Suprapubic skin (tissue), 4 donors: ENCODE measurements around the gene RIOX2. TPM values are rescaled to one million over a fixed set of nuclear protein-coding genes. Genes with fewer than 3 reads are reported as not detected.

Experiments
- DNase-seq, 2 donors: peaks; one replicate each; pipeline ENCODE4 v3.0.0-alpha.2; 2019; ENCODE audit warnings: low spot score in 2 of 2
- H3K27ac ChIP-seq: fragments of 200-600 bp; sonication (generic); one replicate; pipeline ENCODE4 v1.5.1; 2019
- H3K27me3 ChIP-seq: fragments of 200-600 bp; sonication (generic); one replicate; pipeline ENCODE4 v1.5.1; 2019
- H3K36me3 ChIP-seq: fragments of 200-600 bp; sonication (generic); one replicate; pipeline ENCODE4 v1.5.1; 2019
- H3K4me1 ChIP-seq: fragments of 200-600 bp; sonication (generic); one replicate; pipeline ENCODE4 v1.5.1; 2019
- H3K4me3 ChIP-seq: fragments of 200-600 bp; sonication (generic); one replicate; pipeline ENCODE4 v1.5.1; 2019; ENCODE audit warnings: mild to moderate bottlenecking
- H3K9me3 ChIP-seq: fragments of 200-600 bp; sonication (generic); one replicate; pipeline ENCODE4 v1.5.1; 2019
- CTCF ChIP-seq, 2 donors: fragments of 200-600 bp in 1 of 2; fragments of 450-650 bp in 1 of 2; sonication (generic) in 1 of 2; IDR thresholded peaks; one replicate each; pipeline ENCODE4 v1.5.1; 2016 to 2019; ENCODE audit warnings: antibody characterized with exemption in 2 of 2, mild to moderate bottlenecking in 1 of 2, moderate library complexity in 1 of 2
- EP300 ChIP-seq: sonication (generic); formaldehyde crosslinking; IDR thresholded peaks from one replicate; pipeline ENCODE4 v1.6.1; 2017; ENCODE audit warnings: antibody characterized with exemption
- POLR2A ChIP-seq, 2 donors: fragments of 450-650 bp; IDR thresholded peaks; one replicate each; pipeline ENCODE4 v1.6.1; 2017; ENCODE audit warnings: antibody characterized with exemption in 2 of 2, mild to moderate bottlenecking in 2 of 2, moderate library complexity in 2 of 2
- POLR2AphosphoS5 ChIP-seq, 3 donors: sonication (generic); formaldehyde crosslinking; IDR thresholded peaks; one replicate each; pipeline ENCODE4 v1.6.1; 2017; ENCODE audit warnings: antibody characterized with exemption in 3 of 3
- WGBS: methylation state at CpG from one replicate; pipeline ENCODE4 v1.1.5; 2018; 5-methylcytosine and 5-hydroxymethylcytosine counted together
- total RNA-seq, 4 donors: library from RNA; depleted of rRNA; stranded (reverse); fragments of >200 nt; gene quantifications; one replicate each; pipeline ENCODE4 v1.1.0, GENCODE V29; 2016

RIOX2 gene
- total RNA-seq, 4 donors from 2014 or later: 30.1 to 44.1 (median 38.6) TPM

DNA sequence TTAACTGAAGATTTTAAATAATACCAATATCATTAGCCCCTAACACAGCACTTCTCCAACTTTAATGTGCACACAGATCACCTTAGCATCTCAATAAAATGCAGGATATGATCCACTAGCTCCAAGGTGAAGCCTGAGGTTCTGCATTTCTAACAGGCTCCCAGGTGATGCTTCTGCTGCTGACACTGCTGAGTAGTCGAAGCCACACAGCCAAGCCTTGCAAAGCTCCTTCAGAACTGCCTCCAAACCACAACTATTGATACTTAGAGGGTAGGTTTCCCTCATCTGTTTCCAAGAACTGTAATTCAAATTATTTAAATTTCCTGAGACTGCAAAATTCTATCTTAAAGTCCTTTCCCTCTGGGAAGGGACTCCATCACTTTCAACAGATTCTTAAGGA is 3.9 kb downstream of the RIOX2 start:
- no peak overlapping the region for H3K27ac ChIP-seq
- DNase-seq: no peak
- no peaks in the 10 kb centered on the region for H3K9me3 ChIP-seq
- no peak for TF ChIP-seq POLR2AphosphoS5 (IDR thresholded peaks at IDR 0.05)
- 75% methylated on average over 1 of the region's 1 CpG for WGBS
- peaks cover 28% of the 10 kb centered on the region for H3K4me1 ChIP-seq
- H3K4me3 ChIP-seq: no peak overlapping the region
- H3K36me3 ChIP-seq: peaks cover 12% of the 10 kb centered on the region
- H3K27me3 ChIP-seq: no peaks in the 10 kb centered on the region

- Histone ChIP-seq H3K27ac (no peak overlapping the region), H3K4me3 (no peak overlapping the region), H3K27me3 (no peaks in the 10 kb centered on the region), H3K36me3 (peaks cover 12% of the 10 kb centered on the region), H3K9me3 (no peaks in the 10 kb centered on the region), H3K4me1 (peaks cover 26% of the 10 kb centered on the region)
- DNase-seq: no peak
- WGBS: 89% methylated on average over 8 of the region's 8 CpGs
- TF ChIP-seq CTCF (IDR thresholded peaks at IDR 0.05): no peak
These were observed 4.3 kb downstream of the RIOX2 start for GRCh38 chr3:97967966-97968365.

DNA sequence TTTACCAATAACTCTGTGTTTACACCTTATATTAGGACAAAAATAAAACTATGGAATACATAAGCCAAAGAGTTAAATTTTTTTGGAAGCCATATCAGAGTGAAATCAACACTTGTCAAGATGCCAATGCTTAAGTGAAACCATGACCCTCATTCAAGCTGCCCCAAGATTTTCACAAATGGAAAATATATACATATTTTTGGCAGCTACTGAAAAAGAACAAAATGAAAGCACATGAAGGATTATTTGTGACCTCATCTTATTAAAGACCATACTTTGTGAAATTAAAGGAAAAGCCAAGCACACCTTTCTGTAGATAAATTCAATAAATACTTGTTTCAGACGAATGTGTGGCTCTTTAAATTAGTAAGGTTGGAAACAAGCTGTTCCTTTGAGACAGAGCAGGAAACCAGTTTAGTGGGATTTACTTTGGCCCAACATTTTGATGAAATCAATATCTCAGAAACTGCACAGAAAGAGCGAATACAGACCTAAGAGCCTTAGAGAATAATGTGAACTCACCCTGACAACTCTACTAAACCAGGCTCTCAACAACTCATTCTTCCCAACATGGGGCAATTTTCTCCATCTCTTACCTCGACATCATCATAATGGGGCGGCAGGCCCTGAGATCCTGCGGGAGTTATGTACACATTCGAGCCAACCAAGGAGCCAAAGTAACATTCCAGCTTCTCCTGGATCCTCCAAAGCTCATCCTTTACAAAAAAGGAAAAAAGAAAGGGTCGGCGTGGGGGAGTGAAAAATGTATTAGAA is 11.1 kb downstream of the RIOX2 start:
- TF ChIP-seq CTCF (IDR thresholded peaks at IDR 0.05) (no peak), POLR2AphosphoS5 (IDR thresholded peaks at IDR 0.05) (no peak), POLR2A (IDR thresholded peaks at IDR 0.05) (no peak), EP300 (no peak)
- WGBS: 81% methylated on average over 8 of the region's 8 CpGs
- no peak overlapping the region for H3K27ac ChIP-seq
- H3K36me3 ChIP-seq: peaks cover 32% of the 10 kb centered on the region
- H3K4me3 ChIP-seq: no peak overlapping the region
- peaks cover 14% of the 10 kb centered on the region for H3K4me1 ChIP-seq
- no peaks in the 10 kb centered on the region for H3K9me3 ChIP-seq
- H3K27me3 ChIP-seq: no peaks in the 10 kb centered on the region
- no peak for DNase-seq

DNA sequence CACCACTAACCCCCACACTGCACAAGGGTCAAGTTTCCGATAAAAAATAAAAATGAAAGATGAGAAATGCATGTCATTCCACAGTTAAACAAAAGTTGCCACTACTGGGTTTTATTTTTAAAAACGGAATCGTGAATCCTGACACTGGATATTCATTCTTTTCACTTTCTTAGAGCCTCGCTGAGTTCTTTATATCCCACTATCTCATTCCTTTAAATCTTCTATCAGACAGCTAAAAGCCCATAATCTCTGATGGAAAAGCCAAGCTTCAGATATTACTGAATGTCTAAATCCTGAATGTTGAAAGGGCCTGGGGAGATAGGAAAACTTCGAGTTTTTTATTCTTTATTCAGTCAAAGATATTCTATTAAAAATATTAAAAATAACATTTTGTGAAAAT is 11.7 kb downstream of the RIOX2 start:
- H3K27me3 ChIP-seq: no peaks in the 10 kb centered on the region
- WGBS: 73% methylated on average over 5 of the region's 5 CpGs
- no peak overlapping the region for H3K4me3 ChIP-seq
- peaks cover 14% of the 10 kb centered on the region for H3K4me1 ChIP-seq
- no peaks in the 10 kb centered on the region for H3K9me3 ChIP-seq
- DNase-seq: no peak
- H3K36me3 ChIP-seq: peaks cover 31% of the 10 kb centered on the region
- TF ChIP-seq POLR2AphosphoS5 (IDR thresholded peaks at IDR 0.05) (no peak), EP300 (no peak), CTCF (IDR thresholded peaks at IDR 0.05) (no peak), POLR2A (IDR thresholded peaks at IDR 0.05) (no peak)
- no peak overlapping the region for H3K27ac ChIP-seq

GRCh38 chr3:97959872-97960271 is 12.4 kb downstream of the RIOX2 start:
- TF ChIP-seq EP300 (no peak), CTCF (IDR thresholded peaks at IDR 0.05) (no peak), POLR2A (IDR thresholded peaks at IDR 0.05) (no peak), POLR2AphosphoS5 (IDR thresholded peaks at IDR 0.05) (no peak)
- H3K27ac ChIP-seq: no peak overlapping the region

DNA sequence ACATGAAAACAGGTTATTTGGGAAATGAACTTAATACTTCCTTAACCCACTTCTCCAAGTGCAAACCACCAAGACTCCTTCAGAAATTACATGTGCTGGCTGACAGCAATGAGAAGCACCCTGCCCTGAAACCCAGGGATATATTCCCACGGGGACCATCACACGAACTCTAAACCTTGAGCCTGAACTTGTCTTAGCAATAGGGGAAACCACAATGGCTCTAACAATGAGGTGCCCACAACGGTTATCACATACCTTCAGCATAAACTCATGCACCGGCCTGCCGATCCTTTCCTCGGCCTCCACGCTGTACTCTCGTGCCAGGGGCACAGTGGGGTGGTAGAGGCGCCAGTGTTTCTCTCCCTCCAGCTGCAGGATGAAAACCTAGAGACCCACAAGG is 13.4 kb downstream of the RIOX2 start:
- Histone ChIP-seq H3K9me3 (no peaks in the 10 kb centered on the region), H3K36me3 (peaks cover 41% of the 10 kb centered on the region), H3K4me3 (no peak overlapping the region), H3K27me3 (no peaks in the 10 kb centered on the region), H3K4me1 (peaks cover 14% of the 10 kb centered on the region), H3K27ac (peak overlapping the region; percentile 27)
- no peak for DNase-seq
- WGBS: 93% methylated on average over 9 of the region's 9 CpGs
- TF ChIP-seq CTCF (IDR thresholded peaks at IDR 0.05) (no peak), POLR2AphosphoS5 (IDR thresholded peaks at IDR 0.05) (no peak)

More at GRCh38 chr3:97959872-97960271, 12.4 kb downstream of the RIOX2 start:
- Histone ChIP-seq H3K4me3 (no peak overlapping the region), H3K36me3 (peaks cover 32% of the 10 kb centered on the region), H3K27me3 (no peaks in the 10 kb centered on the region), H3K4me1 (peaks cover 14% of the 10 kb centered on the region), H3K9me3 (no peaks in the 10 kb centered on the region)
- no peak for DNase-seq
- 71% methylated on average over 5 of the region's 5 CpGs for WGBS
